ENCODE data around the gene NUDT14.

Gene NUDT14

GRCh38 chr14:105126126-105126980 is 54.8 kb downstream of the NUDT14 start:
- DNase-seq, result no peak

DNA sequence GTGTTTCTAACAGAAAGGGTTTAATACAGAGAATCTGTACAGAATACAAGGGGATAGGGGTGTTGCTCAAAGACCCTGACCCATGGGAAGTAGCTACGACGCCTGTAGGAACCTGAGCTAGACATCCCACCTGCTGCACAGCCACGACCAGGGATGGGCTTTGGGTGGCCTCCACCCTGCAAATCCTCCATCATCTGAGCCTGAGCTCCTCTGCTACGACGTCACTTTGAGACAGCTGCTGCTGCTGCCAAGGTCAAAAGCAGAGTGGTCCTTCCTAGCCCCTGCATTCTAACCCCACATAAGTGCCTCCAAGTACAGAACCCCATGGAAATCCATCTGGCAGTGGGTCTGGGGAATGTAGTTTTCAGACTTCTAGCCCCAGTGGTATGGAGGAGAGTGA is 56.3 kb downstream of the NUDT14 start:
- DNase-seq, result no peak

GRCh38 chr14:105123981-105124765 is 56.9 kb downstream of the NUDT14 start:
- no peak for DNase-seq

- DNase-seq, result no peak
Observed at GRCh38 chr14:105123064-105123665, 57.9 kb downstream of the NUDT14 start.
